NB4 (cell line): ENCODE data around the gene DUSP19.

ENCODE experiments used
- POLR2A ChIP-seq: IDR thresholded peaks from 2 replicates; pipeline ENCODE4 v1.6.1; 2011; ENCODE audit warnings: mild to moderate bottlenecking; ENCODE audit not compliant: insufficient read length; ENCODE audit errors: extremely low read depth
- TF ChIP-seq, protein P1 (sequence below): IDR thresholded peaks from one replicate; pipeline ENCODE4 v1.5.1; 2012; ENCODE audit warnings: low read depth, low read length
- TF ChIP-seq, protein P2 (sequence below): IDR thresholded peaks from 2 replicates; pipeline ENCODE4 v1.6.1; 2011; ENCODE audit warnings: low read depth, low read length

DNA sequence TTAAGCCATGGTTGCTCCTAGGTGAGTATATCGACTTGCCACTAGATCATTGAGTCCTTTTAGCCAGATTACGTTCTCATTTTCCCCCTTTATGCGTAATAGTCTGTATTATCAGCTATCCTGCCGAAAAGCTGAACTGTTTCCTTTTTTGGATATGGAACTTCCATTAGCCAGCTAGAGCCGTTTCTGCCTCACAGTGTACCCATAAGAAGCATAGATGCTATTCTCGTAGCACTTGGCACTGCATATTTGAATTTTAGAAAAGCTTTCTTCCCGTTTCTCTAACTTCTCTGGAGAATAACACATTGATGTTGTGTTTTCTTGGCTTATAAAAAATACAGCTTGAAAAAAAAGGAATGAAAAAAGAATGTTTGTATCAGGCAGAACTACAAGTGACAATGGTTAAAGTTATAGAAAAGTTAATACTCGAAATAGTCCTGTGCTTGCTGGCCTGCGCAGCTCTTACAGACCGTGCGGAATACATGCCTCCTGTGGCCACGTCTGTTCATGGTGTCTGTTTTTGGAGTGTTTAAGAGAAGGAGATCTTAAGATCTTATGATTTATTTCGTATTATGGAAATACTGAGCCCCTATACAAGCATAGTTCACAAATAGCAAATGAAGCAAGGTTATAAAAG, 710 bp downstream of the DUSP19 start:
- TF ChIP-seq, protein P1, sequence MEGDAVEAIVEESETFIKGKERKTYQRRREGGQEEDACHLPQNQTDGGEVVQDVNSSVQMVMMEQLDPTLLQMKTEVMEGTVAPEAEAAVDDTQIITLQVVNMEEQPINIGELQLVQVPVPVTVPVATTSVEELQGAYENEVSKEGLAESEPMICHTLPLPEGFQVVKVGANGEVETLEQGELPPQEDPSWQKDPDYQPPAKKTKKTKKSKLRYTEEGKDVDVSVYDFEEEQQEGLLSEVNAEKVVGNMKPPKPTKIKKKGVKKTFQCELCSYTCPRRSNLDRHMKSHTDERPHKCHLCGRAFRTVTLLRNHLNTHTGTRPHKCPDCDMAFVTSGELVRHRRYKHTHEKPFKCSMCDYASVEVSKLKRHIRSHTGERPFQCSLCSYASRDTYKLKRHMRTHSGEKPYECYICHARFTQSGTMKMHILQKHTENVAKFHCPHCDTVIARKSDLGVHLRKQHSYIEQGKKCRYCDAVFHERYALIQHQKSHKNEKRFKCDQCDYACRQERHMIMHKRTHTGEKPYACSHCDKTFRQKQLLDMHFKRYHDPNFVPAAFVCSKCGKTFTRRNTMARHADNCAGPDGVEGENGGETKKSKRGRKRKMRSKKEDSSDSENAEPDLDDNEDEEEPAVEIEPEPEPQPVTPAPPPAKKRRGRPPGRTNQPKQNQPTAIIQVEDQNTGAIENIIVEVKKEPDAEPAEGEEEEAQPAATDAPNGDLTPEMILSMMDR, result no peak
- no peak for TF ChIP-seq POLR2A
- TF ChIP-seq, protein P2, sequence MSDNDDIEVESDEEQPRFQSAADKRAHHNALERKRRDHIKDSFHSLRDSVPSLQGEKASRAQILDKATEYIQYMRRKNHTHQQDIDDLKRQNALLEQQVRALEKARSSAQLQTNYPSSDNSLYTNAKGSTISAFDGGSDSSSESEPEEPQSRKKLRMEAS, result no peak
